A375 (cell line): ENCODE measurements around the gene C19orf25. TPM values are rescaled to one million over a fixed set of nuclear protein-coding genes. Genes with fewer than 3 reads are reported as not detected.

ENCODE experiments used
- total RNA-seq: library from RNA; depleted of rRNA; stranded (reverse); fragments of >200 nt; shearing (Covaris generic); gene quantifications from 2 replicates; pipeline ENCODE4 v1.2.3, GENCODE V29; 2014; rRNA removed

C19orf25 gene
- 31.7 and 31.9 TPM in 2 replicates for total RNA-seq

GRCh38 chr19:1478934-1479707 is at the start of gene C19orf25:
Gene C19orf25, minus strand, starts transcription at chr19:1479215. Its CDS starts 312 bp downstream, at chr19:1478903.

GRCh38 chr19:1523412-1524286 is 44.6 kb upstream of the C19orf25 start, which contains the start of gene PLK5:
Gene PLK5, plus strand, starts transcription at chr19:1524077. Its CDS starts 2,920 bp downstream, at chr19:1526997.

GRCh38 chr19:1512671-1513498 is 33.9 kb upstream of the C19orf25 start, which contains the start of gene ADAMTSL5:
Gene ADAMTSL5, minus strand, starts transcription at chr19:1513019. Its CDS starts 2,076 bp downstream, at chr19:1510943.

GRCh38 chr19:1491114-1491848 is 12.3 kb upstream of the C19orf25 start, which contains the start of gene REEP6:
Gene REEP6, plus strand, starts transcription at chr19:1491181. Its CDS starts 89 bp downstream, at chr19:1491270.

GRCh38 chr19:1490311-1491113 is 11.5 kb upstream of the C19orf25 start, which contains the start of gene PCSK4:
Gene PCSK4, minus strand, starts transcription at chr19:1490350. Its CDS starts 4 bp downstream, at chr19:1490346.

GRCh38 chr19:1449467-1450442 is 29.3 kb downstream of the C19orf25 start, which contains the start of gene APC2:
Gene APC2, plus strand, starts transcription at chr19:1450121. Its CDS starts 2,881 bp downstream, at chr19:1453002.

GRCh38 chr19:1438035-1438932 is 40.7 kb downstream of the C19orf25 start, which contains the start of gene RPS15:
Gene RPS15, plus strand, starts transcription at chr19:1438396. Its CDS starts 30 bp downstream, at chr19:1438426.

Other genes starting within 250 kb of the C19orf25 start
- gene CBARP, start 241.2 kb downstream of the C19orf25 start, total RNA-seq, result 2.1 and 3.9 TPM in 2 replicates
- gene ATP5F1D, start 237.5 kb downstream of the C19orf25 start, total RNA-seq, result 58.3 and 78.6 TPM in 2 replicates
- gene MIDN, start 230.6 kb downstream of the C19orf25 start, total RNA-seq, result 11.2 and 13.6 TPM in 2 replicates
- gene CIRBP, start 209.9 kb downstream of the C19orf25 start, total RNA-seq, result 180 and 209 TPM in 2 replicates
- 50.3 and 76.0 TPM in 2 replicates for gene FAM174C, start 203.7 kb downstream of the C19orf25 start, total RNA-seq
- gene EFNA2, start 193.3 kb downstream of the C19orf25 start, total RNA-seq, result not detected in 2 replicates
- 80.9 and 92.5 TPM in 2 replicates for gene NDUFS7, start 95.3 kb downstream of the C19orf25 start, total RNA-seq
- gene GAMT, start 77.7 kb downstream of the C19orf25 start, total RNA-seq, result 47.7 and 51.0 TPM in 2 replicates
- gene DAZAP1, start 71.6 kb downstream of the C19orf25 start, total RNA-seq, result 154 and 161 TPM in 2 replicates
- 1,695 and 1,967 TPM in 2 replicates for gene RPS15, start 40.8 kb downstream of the C19orf25 start, total RNA-seq
- gene APC2, start 29.1 kb downstream of the C19orf25 start, total RNA-seq, result 0.45 and 1.1 TPM in 2 replicates
- 0.98 and 1.6 TPM in 2 replicates for gene PCSK4, start 11.1 kb upstream of the C19orf25 start, total RNA-seq
- gene REEP6, start 12.0 kb upstream of the C19orf25 start, total RNA-seq, result 3.8 and 4.6 TPM in 2 replicates
- gene ADAMTSL5, start 33.8 kb upstream of the C19orf25 start, total RNA-seq, result 2.3 and 3.8 TPM in 2 replicates
- not detected in 2 replicates for gene PLK5, start 44.9 kb upstream of the C19orf25 start, total RNA-seq
- gene MEX3D, start 89.1 kb upstream of the C19orf25 start, total RNA-seq, result 19.7 and 20.0 TPM in 2 replicates
- 122 and 131 TPM in 2 replicates for gene MBD3, start 113.7 kb upstream of the C19orf25 start, total RNA-seq
- 119 and 125 TPM in 2 replicates for gene UQCR11, start 126.2 kb upstream of the C19orf25 start, total RNA-seq
- gene TCF3, start 173.4 kb upstream of the C19orf25 start, total RNA-seq, result 52.3 and 56.0 TPM in 2 replicates